Activated T-helper 17 cell treated with anti-CD3 and anti-CD28 coated beads, Interleukin-2, amount 50 U/mL, for 72 hours (primary cell): Measurements from ENCODE around the gene OPA1. TPM values are rescaled to one million over a fixed set of nuclear protein-coding genes. Genes with fewer than 3 reads are reported as not detected.

Experiments used
- ATAC-seq: fragments of 150-1000 bp; cut with Tn5 transposase; replicated peaks from 2 replicates; pipeline ENCODE4 v1.10.0; 2021; ENCODE audit warnings: mild to moderate bottlenecking, moderate library complexity
- H3K27ac Mint-ChIP-seq: one replicate; pipeline ENCODE4 v1.8.0; 2022; ENCODE audit warnings: mixed read lengths
- H3K27me3 Mint-ChIP-seq: one replicate; pipeline ENCODE4 v1.8.0; 2022; ENCODE audit warnings: mixed read lengths
- H3K36me3 Mint-ChIP-seq: one replicate; pipeline ENCODE4 v1.8.0; 2022; ENCODE audit warnings: low read depth, mild to moderate bottlenecking, mixed read lengths
- H3K4me1 Mint-ChIP-seq: one replicate; pipeline ENCODE4 v1.8.0; 2022; ENCODE audit warnings: mixed read lengths
- H3K4me3 Mint-ChIP-seq: one replicate; pipeline ENCODE4 v1.8.0; 2022; ENCODE audit warnings: mild to moderate bottlenecking, mixed read lengths
- H3K9me3 Mint-ChIP-seq: one replicate; pipeline ENCODE4 v1.8.0; 2022; ENCODE audit warnings: mixed read lengths
- total RNA-seq, 2 donors: library from RNA; stranded (reverse); gene quantifications; one replicate each; pipeline ENCODE4 v1.2.3, GENCODE V29; 2022

OPA1 gene
- total RNA-seq, 2 donors from 2014 or later = 98.5 to 112 TPM

DNA sequence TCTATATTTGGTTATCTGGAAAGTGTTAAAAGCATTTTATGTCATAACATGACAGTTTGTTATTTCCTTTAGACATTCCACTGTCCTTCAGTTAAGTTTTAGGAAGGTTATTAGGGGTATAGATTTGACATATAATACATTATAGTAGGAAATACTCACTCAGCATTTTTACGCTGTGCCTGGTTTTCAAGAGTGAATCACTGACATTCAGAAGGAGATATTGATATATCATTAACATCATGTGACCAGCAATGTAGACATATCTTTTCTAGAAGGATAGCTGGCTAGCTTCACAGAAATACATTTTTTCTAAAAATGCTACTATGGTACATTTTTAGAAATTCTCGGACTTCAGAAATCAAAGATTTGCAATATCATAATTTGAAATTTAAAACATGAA is 57.6 kb downstream of the OPA1 start:
- Mint-ChIP-seq H3K36me3 (peaks cover 37% of the 10 kb centered on the region), H3K27me3 (no peaks in the 10 kb centered on the region), H3K4me1 (no peaks in the 10 kb centered on the region), H3K27ac (no peak overlapping the region), H3K4me3 (no peak overlapping the region), H3K9me3 (no peaks in the 10 kb centered on the region)
- ATAC-seq = no peak

DNA sequence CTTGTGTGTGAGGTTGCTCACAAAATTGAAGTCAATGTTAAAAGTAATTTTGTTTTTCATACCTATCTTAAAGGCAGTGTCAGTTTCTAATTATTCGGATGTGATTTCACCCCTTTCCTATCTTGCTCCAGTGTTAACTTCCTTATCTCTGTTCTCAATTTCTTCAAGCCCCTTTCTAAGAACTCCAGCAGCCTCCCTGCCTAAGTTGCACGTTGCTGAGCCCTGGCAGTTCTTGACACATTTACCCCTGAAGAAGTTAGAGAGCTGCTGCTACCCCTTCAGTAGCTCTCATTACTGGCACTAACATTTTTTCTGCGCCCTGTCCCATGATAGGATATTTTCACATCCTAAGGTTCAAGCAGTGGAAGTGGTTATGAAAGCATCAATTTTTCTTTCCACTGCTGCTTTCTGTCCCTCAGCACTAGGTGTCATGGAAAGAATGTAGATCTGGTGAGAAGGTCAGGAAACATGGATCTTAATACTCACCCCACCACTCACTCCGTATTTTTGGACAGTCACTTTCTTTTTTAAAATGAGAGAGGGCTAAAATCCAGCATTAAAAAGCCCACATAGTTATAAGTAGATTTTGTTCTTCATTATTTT is 62.9 kb downstream of the OPA1 start:
- H3K4me1 Mint-ChIP-seq = no peaks in the 10 kb centered on the region
- H3K4me3 Mint-ChIP-seq = no peak overlapping the region
- H3K9me3 Mint-ChIP-seq = no peaks in the 10 kb centered on the region
- peak overlapping the region; percentile 9 for H3K27ac Mint-ChIP-seq
- no peaks in the 10 kb centered on the region for H3K27me3 Mint-ChIP-seq
- H3K36me3 Mint-ChIP-seq = peaks cover 90% of the 10 kb centered on the region
- no peak for ATAC-seq

DNA sequence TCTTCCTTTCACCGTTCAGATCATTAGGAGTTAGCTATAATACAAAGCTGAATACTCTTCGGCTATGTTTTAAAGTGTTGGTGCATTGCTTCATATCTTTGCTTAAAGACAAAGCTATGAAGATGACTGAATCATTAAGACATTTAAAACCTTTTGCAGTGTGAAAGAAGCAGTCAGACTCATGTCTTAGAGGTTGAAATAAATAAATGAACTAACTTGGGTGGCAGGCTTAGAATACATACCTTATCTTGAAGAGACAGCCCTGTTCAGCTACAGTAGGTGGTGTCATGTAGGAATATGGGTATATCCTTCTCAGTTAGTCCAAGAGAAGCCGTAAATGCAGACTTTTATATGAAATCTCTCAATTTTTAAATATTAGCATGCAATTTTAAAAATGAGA is 63.4 kb downstream of the OPA1 start:
- ATAC-seq = no peak
- H3K4me1 Mint-ChIP-seq = no peaks in the 10 kb centered on the region
- peaks cover 95% of the 10 kb centered on the region for H3K36me3 Mint-ChIP-seq

DNA sequence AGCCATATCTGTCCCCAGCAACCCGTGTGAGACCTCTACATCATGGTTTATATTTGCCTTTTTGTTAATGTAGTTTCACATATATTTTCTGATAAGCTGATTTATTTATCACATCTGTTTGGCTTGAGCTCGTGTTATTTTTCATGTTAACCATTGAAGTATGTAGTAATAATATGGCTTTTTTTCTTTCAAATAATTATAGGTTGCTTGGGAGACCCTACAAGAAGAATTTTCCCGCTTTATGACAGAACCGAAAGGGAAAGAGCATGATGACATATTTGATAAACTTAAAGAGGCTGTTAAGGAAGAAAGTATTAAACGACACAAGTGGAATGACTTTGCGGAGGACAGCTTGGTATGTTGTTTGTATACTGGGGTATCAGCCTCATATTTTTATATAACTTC is 63.9 kb downstream of the OPA1 start:
- no peak overlapping the region for H3K27ac Mint-ChIP-seq
- no peak for ATAC-seq
- no peaks in the 10 kb centered on the region for H3K9me3 Mint-ChIP-seq
- H3K4me3 Mint-ChIP-seq = no peak overlapping the region
- peaks cover 100% of the 10 kb centered on the region for H3K36me3 Mint-ChIP-seq
- no peaks in the 10 kb centered on the region for H3K27me3 Mint-ChIP-seq
- H3K4me1 Mint-ChIP-seq = no peaks in the 10 kb centered on the region

More for the DNA sequence above, 63.4 kb downstream of the OPA1 start:
- Mint-ChIP-seq H3K27ac (no peak overlapping the region), H3K4me3 (no peak overlapping the region), H3K9me3 (no peaks in the 10 kb centered on the region), H3K27me3 (no peaks in the 10 kb centered on the region)

DNA sequence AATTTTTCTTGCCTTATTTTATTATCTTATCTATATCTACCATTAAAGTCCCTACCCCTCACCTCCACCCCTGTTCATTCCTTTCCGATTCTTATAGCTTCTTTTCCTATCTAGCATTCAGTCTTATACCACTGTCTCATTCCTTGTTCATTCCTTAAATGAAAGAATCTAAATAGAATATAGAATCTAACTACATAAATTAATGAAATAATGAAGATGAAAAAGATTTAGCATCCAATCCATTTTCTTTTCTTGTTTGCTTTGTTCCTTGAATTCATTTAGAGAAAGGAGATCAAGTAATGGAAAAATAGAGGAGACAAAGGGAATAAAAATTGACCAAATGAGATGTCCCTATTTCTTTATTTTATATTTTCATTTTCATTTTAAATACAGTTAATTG is 67.2 kb downstream of the OPA1 start:
- no peaks in the 10 kb centered on the region for H3K9me3 Mint-ChIP-seq
- peak overlapping the region; percentile 71 for H3K27ac Mint-ChIP-seq
- H3K36me3 Mint-ChIP-seq = peaks cover 98% of the 10 kb centered on the region
- no peak overlapping the region for H3K4me3 Mint-ChIP-seq
- no peaks in the 10 kb centered on the region for H3K27me3 Mint-ChIP-seq
- H3K4me1 Mint-ChIP-seq = no peaks in the 10 kb centered on the region
- no peak for ATAC-seq

DNA sequence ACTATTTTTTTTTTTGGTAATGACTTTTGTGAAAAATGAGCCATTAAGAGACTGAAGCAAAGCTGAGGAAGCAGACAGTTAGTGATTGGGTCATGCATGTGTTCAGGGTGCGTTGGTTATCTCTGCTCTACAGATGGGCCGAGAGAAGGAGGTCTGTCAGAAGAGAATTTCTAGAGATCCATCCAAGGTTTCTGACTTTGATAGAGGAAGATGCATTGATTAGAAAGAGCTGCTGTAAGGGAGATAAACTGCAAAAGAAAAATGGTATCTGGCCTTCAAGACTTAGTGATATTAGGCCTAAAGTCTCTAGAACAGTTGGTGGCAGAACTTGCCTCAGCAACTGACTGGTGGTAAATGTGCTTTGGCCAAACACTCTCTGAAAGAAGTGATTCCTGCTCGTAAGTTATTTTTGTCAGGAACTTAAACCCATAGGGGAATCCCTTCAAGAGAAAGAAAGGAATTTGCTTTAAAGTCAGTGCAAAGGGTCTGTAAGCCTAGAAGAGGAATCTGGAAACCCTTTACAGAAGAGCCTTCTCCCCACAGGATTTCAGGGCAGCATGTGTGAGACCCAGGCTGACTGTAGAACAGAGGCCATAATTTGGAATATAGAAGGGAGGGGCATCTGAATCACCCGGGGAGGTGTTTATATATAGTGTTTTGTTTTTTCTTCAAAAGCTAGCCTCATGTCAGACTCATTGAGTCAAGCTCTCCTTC is 67.8 kb downstream of the OPA1 start:
- H3K27me3 Mint-ChIP-seq = no peaks in the 10 kb centered on the region
- H3K27ac Mint-ChIP-seq = peak overlapping the region; percentile 71
- no peaks in the 10 kb centered on the region for H3K4me1 Mint-ChIP-seq
- H3K36me3 Mint-ChIP-seq = peaks cover 98% of the 10 kb centered on the region
- no peak for ATAC-seq
- no peak overlapping the region for H3K4me3 Mint-ChIP-seq
- no peaks in the 10 kb centered on the region for H3K9me3 Mint-ChIP-seq

DNA sequence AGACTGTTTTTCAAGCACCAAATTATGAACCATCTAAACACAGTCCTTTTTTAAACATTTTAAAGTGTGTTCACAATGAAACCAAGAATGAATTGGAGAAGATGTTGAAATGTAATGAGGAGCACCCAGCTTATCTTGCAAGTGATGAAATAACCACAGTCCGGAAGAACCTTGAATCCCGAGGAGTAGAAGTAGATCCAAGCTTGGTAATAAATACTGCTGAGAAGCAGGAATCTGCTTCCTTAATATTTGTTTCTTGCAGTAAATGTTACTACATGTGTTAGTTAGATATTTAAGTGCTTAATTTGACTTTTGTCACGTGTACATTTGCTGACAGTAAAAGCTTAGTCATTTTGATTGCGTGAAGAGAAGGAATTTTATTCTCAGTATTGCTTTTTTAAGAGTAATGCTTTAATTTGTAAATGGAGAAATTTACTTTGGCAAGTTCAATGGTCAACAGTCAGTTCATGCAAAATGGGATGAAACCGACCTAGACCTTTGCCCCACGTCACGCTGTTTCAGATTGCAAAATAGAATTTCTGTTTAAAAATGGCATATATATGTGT is 69.8 kb downstream of the OPA1 start:
- H3K27ac Mint-ChIP-seq = no peak overlapping the region

DNA sequence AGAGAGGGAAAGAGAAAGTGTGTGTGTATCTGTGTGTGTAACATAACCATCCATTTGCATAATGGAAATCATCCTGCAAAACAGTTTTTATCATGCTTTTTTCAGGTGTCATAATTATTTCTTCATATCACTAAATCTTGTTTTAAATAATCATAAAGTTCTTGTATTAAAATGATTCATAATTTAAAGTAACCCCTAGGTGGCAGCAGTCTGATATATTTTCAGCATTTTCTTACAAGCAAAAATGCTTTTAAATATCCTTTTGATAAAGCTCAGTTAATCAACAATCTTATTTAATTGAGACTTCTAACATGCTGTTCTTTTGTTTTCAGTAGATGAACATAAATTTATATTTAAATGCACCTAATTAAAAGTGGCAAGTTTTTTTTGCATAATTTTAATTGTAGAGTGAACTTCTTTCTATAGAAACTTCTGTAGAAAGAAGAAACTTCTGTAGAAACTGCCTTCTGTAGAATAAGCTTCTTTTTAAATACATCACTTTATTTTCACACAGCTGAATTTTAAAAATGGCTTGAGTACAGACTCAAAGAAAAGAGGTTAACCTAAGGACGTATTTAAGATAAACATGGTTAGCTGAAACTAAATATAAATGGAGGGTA is 72.5 kb downstream of the OPA1 start:
- Mint-ChIP-seq H3K9me3 (no peaks in the 10 kb centered on the region), H3K4me3 (no peak overlapping the region), H3K36me3 (peaks cover 97% of the 10 kb centered on the region), H3K4me1 (no peaks in the 10 kb centered on the region), H3K27me3 (no peaks in the 10 kb centered on the region), H3K27ac (no peak overlapping the region)
- no peak for ATAC-seq

More for the DNA sequence above, 69.8 kb downstream of the OPA1 start:
- peaks cover 97% of the 10 kb centered on the region for H3K36me3 Mint-ChIP-seq
- no peaks in the 10 kb centered on the region for H3K9me3 Mint-ChIP-seq
- H3K4me3 Mint-ChIP-seq = no peak overlapping the region
- H3K4me1 Mint-ChIP-seq = no peaks in the 10 kb centered on the region
- no peaks in the 10 kb centered on the region for H3K27me3 Mint-ChIP-seq
- ATAC-seq = no peak

DNA sequence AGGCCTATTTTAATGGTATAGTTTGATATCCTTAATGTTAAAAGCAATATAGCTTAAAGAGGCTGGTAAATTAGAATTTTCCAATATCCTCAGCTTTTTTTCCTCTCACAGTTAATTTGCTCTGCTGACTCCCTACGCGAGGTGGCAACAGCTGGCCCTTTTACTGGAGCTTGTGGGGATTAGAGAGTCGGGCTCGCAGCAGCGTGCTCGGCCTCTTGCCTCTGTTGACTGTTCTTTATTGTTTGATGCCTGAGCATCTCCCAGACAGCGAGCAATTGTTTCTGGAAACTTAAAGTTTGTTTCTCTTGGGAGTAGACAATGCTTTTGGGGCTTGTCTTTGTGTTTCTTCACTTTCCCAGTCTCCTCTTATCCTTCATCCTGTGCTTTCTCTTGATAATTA is 80.8 kb downstream of the OPA1 start:
- Mint-ChIP-seq H3K27me3 (no peaks in the 10 kb centered on the region), H3K4me1 (no peaks in the 10 kb centered on the region), H3K27ac (no peak overlapping the region), H3K9me3 (no peaks in the 10 kb centered on the region), H3K36me3 (peaks cover 93% of the 10 kb centered on the region), H3K4me3 (no peak overlapping the region)
- no peak for ATAC-seq

DNA sequence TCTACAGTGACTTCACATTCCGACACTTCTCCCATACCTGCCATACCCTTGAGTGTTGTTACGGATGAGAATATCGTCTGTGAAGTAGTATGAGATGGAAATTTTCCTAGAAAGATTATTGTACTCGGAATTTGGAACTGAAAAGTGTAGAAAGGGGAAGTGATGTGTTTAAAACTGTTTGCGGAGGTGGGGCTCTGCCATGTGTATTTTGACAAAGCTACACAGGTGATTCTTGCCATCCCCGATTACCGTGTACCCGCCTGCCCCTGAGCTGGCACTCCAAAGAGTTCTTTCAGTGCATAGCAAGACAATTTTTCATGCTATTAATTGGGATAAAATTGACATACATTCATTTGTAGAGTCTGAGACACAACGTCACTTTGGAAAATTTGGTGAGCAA is 81.7 kb downstream of the OPA1 start:
- peaks cover 86% of the 10 kb centered on the region for H3K36me3 Mint-ChIP-seq
- H3K9me3 Mint-ChIP-seq = no peaks in the 10 kb centered on the region
- no peak overlapping the region for H3K27ac Mint-ChIP-seq
- H3K4me3 Mint-ChIP-seq = no peak overlapping the region
- no peak for ATAC-seq
- H3K4me1 Mint-ChIP-seq = no peaks in the 10 kb centered on the region
- no peaks in the 10 kb centered on the region for H3K27me3 Mint-ChIP-seq

DNA sequence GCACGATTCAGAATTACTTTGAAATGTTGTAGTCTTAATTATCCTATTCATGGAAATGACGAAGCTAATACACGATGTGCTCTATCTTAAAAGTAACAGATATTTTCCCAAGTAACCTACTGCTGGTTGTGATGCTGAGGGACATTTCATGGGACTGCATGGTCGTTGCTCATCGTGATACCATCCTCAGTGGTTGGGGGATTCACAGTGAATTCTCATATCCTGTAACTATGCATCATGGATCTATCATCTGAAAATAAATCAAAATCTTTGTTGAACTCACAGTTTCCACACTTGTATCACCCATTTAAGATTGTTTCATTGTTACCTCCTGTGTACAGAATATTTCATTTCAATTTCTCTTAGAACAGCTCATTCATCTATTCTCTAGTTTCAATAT is 84.7 kb downstream of the OPA1 start:
- no peaks in the 10 kb centered on the region for H3K27me3 Mint-ChIP-seq
- H3K4me1 Mint-ChIP-seq = no peaks in the 10 kb centered on the region
- H3K4me3 Mint-ChIP-seq = no peak overlapping the region
- H3K9me3 Mint-ChIP-seq = no peaks in the 10 kb centered on the region
- ATAC-seq = peak; percentile 91
- H3K27ac Mint-ChIP-seq = peak overlapping the region; percentile 18
- peaks cover 77% of the 10 kb centered on the region for H3K36me3 Mint-ChIP-seq

DNA sequence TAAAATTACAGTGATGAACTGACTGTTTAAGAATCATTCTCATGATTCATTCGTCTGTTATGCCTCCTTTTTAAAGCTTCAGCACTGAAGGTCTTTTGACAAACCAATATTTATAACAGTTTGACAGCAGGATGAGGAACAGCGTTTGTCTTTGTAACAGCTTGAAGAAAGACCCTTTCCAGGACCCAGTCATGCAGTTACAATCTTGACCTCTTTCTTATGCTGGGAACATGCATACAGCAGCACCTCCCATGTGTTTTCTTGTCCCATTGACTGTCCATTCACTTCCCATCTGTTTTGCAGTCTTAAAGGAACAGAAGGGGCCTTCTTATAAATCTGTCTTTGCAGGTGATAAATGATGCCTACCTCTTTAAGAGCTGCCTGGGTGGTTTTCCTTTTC is 87.2 kb downstream of the OPA1 start:
- Mint-ChIP-seq H3K27ac (no peak overlapping the region), H3K36me3 (peaks cover 63% of the 10 kb centered on the region), H3K27me3 (no peaks in the 10 kb centered on the region), H3K4me3 (no peak overlapping the region), H3K9me3 (no peaks in the 10 kb centered on the region), H3K4me1 (no peaks in the 10 kb centered on the region)
- ATAC-seq = no peak

DNA sequence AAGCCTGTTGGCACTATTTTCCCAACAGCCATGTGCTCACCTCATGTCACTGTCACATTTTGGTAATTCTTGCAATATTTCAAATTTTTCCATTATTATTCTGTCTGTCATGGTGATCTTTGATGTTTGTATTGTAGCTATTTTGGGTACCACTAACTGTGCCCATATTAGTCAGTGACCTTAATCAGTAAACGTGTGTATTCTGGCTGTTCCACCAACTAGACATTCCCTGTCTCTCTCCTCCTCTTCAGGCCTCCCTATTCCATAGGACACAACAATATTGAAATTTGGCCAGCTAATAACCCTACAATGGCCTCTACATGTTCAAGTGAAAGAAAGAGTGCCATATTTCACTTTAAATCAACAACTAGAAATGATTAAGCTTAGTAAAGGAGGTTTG is 88.6 kb downstream of the OPA1 start:
- Mint-ChIP-seq H3K4me3 (no peak overlapping the region), H3K27me3 (no peaks in the 10 kb centered on the region), H3K9me3 (no peaks in the 10 kb centered on the region), H3K36me3 (peaks cover 54% of the 10 kb centered on the region), H3K4me1 (no peaks in the 10 kb centered on the region), H3K27ac (no peak overlapping the region)
- no peak for ATAC-seq

DNA sequence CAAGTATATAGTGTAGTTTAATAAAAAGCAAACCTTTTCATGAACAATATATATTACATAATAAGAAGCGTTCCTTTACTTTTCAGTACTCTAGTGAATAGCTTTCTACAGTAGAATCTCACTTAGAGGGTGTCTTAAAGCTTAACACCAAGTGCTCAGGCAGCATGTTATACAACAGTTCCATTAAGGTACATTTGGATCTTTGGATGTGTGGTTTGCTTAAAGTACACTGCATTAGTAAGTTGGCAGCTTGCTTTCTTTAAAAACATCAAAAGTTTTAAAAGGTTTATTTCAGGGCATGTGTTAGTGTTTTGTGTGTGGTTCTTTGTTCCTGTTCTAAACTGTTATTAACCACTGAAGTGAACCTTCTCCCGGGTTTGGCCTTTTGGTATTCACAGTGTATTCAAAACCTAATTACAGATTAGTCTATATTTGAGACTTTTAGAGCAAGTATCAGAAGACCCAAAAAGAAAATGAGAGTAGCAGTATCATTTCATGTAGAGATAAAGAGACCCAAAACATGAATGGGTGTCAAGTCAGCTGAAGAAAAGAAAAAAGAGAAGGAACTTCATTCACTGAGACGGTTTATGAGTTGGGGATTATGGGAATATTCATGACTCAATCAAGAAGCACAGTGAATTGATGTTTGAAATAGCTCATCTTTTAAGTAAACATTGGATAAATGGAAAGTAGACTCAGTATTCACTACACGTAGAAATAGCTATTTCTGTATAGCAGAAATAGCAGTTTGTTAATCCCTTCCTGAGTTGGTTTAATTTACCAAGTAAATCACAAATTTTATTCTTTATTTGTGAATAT is 93.9 kb downstream of the OPA1 start:
- Mint-ChIP-seq H3K27ac (peak overlapping the region; percentile 51), H3K4me3 (no peak overlapping the region), H3K4me1 (no peaks in the 10 kb centered on the region), H3K27me3 (no peaks in the 10 kb centered on the region), H3K36me3 (peaks cover 58% of the 10 kb centered on the region), H3K9me3 (no peaks in the 10 kb centered on the region)
- ATAC-seq = no peak
